Measurements from ENCODE around the gene GPD1.
A peak's percentile ranks its signal among the peaks of the same experiment; 100 is the strongest.

Gene GPD1
- total RNA-seq: 0.70 to 0.96 reads per million in 2 experiments

DNA sequence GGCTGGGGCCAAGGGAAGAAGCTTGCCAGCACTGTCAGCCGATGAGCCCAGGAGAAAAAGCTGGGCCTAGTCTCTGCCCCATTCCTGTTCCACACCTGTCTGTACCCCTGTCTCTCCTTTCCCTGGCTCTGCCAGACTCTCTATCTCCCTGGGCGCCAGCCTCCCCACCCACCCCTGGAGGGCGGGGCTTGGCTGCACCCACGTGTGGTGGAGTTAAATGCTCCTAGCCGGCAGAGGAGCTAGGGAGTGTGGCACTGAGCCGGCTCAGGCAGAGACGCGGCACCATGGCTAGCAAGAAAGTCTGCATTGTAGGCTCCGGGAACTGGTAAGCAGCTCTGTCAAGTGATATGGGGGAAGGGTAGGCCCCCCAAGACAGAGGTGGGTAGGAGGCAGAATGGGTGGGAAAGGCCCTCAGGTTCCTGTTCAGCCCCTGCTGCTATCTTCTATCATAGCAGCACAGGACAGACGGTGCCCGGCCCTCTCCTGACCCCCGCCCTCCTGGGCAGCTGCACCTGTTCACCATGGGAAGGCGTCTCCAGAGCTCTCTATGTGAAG, at the start of gene GPD1:
Gene GPD1 (plus strand): TSS at position 242 of the 555 bp plus-strand sequence. CDS start 43 bp downstream, at position 285.
- DNase-seq (ENCODE audit: low read depth): no peak

DNA sequence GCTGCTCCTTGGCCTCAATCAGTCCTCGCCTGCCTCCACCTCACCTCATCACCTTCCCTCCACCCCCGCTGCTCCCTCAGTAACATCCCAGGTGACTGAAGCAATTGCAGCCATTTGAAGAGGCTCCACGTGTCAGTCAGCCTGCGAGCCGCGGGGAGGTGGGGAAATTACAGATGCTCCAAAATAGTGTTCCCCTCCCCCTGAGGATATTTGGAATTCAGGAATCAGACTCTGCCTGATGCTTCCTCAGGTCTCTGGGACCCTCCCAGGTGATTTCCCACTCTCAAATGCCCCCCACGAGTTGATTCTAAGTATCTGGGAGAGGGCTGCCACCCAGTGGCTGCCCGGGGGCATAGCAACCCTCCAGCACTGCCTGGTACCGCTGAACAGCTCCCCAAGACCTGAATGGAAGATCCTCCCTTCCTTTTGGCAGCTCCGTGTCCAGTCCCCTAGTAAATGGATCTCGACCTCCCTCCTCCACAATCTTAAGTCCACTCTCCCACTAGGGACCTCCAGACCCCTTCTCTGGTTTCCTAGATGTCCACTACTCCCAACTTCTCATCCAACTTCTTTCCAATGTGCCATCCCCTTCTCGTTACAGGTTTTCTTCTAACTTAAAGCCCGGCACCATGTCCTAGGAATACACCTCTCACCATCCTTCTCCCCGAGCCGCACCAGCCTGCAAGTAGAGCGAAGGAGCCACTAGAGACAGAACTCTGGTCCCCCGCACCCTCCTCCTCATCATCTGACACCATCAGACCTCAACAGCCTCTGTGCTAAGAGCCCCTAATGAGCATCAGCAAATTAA, 47.8 kb upstream of the GPD1 start:
- peak; percentile 33 for DNase-seq (ENCODE audit: low read depth)

DNA sequence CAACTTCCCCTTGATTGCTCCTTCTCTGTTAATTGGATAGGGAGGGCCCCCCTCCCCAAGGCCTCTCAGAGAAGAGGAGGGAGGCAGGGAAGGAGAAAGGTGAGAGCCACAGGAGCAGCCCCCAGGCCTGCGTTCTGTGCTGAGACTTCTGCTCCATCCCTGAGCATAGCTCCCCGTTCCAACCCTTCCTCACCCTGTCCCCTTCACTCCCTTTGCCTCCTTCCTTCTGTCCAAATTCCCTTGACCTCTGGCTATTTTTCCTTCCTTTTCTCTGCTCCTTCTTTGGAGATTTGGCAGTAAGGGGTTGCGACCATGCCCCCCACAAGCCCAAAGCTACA, 47.2 kb upstream of the GPD1 start:
- DNase-seq (ENCODE audit: low read depth): no peak

DNA sequence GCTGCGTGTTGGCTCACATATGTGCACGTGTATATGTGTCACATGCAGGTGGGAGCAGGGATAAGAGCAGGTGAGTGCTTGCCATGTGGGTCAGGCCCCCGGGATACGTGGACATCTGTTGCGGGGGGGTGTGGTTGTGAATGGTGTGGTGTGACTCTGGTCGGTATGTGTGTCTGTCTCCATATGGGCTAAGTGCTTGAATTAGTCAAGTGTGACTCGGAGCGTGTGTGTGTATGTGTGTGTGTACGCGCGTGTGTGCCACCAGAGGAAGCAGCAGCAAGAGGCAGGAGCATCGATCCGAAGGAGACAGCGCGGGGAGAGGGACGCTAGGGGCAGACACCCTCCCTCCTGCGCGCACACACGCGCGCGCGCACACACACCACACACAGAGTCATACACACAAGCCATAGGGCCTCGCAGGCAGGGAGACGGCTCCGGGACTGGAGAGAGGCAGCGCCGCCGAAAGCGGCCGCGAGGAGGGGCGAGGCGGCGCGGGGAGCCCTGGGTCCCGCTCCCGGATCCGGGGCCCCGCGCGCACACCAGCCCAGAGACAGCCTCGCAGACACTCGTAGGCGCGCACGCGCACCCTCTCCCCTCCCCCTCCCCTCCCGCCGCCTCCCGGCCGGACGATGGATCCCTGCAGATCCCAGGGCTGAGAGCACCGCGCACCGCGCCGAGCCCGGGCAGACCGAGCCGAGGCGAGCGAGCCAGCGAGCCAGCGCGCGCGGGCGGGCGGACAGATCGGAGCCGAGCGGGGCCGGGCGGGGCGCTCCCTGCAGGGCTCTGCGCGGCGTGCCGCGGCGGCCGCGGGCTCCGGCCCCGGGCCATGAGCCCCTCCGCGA, 46.6 kb upstream of the GPD1 start, which contains the start of gene ASIC1:
Gene ASIC1 (plus strand): TSS at position 597 of the 842 bp plus-strand sequence. CDS start 1,171 bp downstream, outside the sequence.
- peak; percentile 13 for DNase-seq (ENCODE audit: low read depth)

DNA sequence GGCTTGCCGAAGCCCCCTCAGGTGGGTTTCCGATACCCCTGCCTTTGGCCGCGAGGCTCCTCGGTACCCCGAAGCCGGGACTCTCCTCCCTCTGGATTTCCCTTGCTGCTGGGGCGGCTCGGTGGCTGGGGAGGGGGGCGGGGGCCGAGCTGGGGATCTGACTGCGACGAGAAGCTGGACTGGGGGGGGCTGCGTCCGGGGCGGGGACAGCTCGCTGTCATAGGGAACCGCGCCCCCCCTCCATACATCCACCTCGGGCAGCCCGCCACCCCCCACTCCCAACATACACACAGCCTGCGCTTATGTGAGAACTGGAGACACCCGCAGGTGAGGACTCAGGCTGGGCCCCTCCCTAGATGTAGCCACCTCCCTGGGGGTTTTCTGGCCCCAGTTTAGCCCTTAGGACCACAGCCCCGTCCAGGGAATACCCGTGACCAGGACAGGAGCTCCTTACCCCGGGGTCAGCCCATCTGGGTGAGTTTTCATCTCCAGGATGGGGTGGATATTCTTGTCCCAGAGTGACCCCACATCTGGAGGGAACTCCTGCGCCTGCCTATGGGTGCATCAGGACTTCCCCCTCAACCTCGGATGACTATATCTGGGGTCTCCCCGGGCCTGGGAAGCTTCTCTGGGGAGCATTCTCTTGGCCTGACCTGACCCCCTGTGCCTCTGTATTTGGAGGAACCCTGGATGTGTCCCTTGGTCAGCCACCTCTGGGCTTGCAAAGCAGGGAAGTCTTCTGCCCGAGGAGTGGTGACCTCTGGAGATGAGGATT, 45.7 kb upstream of the GPD1 start:
- DNase-seq (ENCODE audit: low read depth): no peak

DNA sequence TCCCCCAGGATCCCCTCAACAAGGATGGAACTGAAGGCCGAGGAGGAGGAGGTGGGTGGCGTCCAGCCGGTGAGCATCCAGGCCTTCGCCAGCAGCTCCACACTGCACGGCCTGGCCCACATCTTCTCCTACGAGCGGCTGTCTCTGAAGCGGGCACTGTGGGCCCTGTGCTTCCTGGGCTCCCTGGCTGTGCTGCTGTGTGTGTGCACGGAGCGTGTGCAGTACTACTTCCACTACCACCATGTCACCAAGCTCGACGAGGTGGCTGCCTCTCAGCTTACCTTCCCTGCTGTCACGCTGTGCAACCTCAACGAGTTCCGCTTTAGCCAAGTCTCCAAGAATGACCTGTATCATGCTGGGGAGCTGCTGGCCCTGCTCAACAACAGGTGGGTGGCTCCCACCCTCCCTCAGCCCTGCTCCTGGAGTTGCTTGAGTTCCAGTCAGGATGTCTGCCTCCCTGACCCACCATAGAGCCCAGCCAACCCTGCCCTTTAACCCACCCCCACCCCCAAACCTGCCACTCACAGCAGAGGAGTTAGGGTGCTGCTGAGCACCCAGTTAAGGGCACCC, 45.0 kb upstream of the GPD1 start:
- no peak for DNase-seq (ENCODE audit: low read depth)

DNA sequence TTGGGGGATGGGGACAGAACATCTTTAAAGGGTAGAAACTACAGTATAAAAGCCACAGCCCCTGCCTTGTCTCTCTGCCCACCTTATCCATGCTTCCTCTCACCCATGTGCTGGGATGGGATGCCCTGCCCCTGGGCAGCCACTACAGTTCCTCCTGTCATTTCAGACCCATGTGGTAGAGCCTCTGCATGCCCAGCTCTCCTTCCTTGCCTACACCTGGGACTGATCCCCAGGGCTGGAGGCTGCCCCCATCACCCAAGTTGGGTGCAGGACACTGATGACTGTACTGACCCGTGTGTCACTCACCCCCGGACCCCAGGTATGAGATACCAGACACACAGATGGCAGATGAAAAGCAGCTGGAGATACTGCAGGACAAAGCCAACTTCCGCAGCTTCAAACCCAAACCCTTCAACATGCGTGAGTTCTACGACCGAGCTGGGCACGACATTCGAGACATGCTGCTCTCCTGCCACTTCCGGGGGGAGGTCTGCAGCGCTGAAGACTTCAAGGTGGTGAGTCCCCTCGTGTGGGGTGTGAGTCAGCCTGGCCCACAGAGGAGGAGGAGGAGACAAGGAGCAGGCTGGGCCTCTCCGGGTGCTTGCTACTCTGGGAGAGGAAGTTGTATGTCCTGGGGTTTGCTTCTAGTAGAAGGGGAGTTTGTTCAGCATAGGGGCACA, 44.2 kb upstream of the GPD1 start:
- no peak for DNase-seq (ENCODE audit: low read depth)

DNA sequence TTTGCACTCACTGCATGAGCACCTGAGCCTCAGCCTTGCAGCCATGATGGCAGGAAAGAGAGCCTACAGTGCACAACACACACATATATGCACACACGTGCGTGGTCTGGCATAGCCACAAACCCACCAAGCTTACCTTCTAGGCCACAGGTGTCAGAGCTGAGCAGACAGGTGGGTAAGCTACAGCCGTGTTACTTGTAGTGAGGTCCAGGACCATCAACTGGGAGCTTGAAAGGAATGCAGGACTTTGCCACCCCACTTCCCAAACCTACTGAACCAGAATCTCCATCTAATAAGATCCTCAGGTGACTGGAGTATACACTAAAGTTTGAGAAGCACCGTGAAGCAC, 43.7 kb upstream of the GPD1 start:
- no peak for DNase-seq (ENCODE audit: low read depth)

DNA sequence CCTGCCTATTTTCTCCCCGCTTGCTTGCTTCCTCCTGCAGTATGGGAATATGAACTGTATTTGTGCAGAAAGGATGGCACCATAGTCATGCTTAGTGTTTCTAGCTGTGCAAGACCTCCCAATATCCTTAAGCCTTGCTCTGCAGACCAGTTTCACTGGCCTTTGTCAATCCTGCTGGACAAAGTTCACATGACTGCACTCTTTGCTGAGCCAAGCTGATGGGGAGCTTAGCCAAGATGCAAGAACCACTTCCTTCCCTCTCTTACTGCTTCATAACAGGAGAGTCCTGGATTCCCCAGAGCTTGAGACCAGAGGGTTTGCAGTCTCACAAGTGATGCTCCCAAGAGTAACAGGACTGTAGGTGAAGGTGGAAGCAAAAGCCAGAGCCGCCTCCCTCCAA, 42.6 kb upstream of the GPD1 start:
- DNase-seq (ENCODE audit: low read depth): no peak

DNA sequence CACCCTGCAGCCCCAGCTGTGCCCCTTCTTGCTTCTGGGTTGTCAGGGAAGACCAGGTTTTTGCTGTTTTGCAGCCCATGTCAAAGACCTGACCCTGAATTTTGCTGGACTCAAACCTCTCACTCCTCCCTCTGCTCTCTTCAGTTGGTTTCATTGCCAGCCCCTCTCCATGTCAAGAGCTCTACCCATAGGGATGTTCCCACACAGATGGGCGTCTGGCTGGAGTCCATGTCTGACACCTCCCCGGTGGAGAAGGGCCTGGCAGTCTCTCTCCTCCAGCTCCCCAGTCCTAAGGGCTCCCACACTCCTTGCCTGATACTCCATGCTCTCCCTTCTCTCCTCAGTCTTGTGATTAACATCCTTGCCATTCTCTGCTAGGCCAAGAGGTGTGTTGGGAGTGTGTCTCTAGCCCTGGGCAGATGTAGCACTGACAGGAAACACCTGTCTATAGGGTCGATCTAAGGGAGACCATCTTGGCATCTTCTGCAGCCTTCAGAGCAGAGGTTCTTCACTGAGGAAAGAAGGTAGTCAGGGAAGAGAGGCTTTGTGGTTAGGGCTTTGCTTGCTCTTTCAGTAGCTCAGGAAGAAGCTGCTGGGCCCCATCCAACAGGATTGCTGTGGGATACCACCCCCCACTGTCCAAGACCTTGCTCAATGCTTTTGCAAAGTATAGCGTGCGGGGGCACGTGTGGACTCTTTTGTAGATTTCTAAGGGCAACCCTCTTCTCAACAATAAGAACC, 41.7 kb upstream of the GPD1 start:
- DNase-seq (ENCODE audit: low read depth): no peak

DNA sequence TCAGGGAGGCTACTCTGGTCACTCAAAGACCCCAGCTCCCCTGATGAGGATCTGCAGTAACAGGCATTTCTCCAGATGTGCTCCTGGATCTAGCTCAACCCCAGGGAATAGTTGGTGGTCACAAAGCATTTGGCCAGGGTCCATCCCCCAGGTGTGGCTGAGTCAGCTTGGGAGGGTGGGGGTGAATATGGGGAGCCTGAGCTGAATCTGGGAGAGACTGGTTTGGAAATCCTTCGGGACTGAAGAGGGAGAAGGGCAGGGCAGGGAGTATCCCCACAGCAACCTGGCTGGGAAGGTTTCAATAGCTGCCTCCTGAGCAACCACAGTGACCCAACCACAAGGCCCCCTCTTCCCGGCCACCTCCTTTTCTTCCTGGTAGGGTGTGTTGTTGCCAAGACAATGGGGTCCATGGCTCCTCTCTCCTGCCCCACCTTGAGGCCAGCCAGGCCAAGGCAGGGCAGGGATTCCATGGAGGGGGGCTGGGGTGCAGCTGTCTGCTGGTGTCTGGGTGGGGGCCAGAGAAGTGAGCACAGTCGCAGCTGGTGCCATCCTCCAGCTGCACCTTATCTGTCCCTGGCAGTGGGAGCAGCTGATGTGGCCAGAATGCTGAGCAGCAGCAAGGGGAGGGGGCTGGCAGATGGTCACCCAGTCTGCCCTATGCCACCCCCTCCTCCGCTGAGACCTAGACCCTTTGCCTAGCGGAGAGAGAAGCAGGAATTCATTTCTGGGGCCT, 40.9 kb upstream of the GPD1 start:
- no peak for DNase-seq (ENCODE audit: low read depth)

DNA sequence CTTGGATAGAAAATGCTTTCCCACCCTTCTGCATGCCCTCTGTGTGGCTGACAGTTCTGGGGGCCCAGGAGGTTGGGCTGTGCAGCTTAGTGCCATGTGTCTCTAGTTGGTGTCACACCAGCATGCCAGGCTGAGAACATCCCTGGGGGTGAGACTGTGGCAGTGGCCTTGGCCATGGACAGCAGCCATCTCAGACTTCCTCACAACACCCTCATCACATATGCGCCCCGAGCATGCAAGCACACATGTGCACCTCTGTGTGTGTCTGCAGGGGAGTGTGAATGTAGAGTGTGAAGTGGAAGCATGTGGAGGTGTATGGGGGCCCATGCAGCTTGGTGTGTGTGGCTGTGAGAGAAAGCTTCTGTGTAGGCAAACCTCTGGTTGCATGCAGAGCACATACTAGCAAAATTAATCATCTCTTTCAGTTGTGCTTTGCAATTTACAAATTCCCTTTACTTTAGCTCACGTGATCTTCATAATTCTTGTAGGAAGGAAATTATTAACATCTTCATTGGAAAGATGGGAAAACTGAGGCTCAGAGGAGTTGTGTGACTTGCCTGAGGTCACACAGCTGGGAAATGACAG, 38.0 kb upstream of the GPD1 start:
- no peak for DNase-seq (ENCODE audit: low read depth)

DNA sequence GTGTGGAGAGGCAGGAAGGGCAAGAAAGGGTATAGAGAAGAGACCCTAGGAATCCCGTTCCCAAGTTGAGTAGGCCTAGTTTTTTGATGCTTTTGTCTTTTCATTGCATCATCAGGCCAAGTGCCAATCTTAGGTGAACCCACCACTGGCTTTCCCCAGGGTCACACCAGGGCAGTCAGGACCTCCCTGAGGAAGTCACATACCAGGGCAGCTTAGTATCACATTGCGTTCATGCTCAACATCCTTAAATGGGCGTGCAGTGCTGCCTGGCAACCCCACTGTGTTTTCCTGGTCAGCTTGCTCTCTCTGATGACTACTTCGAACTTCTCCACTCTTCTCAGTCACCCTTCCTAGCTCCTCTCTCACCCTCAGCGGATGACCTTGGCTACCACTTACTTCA, 37.4 kb upstream of the GPD1 start:
- DNase-seq (ENCODE audit: low read depth): no peak

DNA sequence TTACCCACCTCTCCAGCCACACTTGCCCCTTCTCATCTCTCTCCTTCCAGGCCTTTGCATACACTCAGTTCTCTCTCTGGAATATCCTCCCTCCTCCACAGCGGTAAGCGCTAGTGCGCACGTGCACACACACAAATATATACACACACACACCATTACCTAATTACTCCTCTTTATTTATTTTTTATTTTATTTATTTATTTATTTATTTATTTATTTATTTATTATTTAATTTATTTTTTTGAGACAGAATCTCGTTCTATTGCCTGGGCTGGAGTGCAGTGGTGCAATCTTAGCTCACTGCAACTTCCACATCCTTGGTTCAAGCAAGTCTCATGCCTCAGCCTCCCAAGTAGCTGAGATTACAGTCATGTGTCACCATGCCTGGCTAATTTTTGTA, 34.7 kb upstream of the GPD1 start:
- no peak for DNase-seq (ENCODE audit: low read depth)

DNA sequence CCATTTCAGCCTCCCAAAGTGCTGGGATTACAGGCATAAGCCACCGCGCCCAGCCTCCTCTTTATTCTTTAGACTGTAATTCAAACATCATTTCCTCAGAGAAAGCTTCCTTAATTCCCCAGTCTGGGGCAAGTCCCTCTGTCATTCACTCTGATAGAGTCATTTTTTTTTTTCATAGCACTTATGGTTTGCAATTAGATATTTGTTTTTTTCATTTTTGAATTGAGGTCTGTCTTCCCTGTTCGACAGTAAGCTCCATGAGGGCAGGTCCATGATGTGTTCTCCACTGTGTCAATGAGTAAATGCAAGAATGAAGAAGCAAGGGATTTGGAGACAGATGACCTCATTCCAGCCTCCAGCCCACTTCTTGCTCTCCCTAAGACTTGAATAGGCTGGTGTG, 34.3 kb upstream of the GPD1 start:
- DNase-seq (ENCODE audit: low read depth): no peak

DNA sequence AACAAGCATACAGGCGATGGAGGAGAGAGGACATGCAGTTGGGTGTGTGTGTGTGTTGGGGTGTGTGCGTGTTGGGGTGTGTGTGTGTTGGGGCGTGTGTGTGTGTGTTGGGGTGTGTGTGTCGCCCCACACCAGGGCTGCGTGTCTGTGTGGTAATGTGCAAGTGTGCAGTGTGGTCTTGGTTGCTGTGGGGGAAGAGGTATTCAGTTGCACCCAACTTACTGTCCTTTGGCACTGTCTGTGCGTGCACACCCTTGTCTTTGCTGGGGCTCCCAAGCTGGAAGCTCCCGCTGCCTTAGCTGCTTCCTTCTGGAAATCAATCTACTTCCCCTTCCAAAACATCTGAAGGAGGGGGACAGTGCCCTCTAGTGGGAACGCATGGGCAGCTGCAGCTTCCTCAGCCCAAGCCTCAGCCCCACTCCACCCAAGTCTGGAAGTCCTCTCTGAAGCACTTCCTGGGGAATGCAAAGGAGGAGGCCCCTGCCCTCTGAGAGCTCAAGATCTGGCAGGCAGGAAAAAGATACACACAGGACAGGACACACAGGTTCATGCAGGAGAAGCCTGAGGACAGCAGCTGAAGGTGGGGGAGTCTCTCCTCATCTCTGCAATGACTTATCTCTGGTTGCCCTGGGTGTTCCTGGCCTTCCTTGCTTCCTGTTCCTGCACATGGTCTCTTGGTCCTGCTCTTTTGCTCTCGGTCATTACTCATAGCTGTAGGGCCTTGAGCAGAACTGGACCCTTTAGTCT, 33.3 kb upstream of the GPD1 start:
- DNase-seq (ENCODE audit: low read depth): peak; percentile 45

DNA sequence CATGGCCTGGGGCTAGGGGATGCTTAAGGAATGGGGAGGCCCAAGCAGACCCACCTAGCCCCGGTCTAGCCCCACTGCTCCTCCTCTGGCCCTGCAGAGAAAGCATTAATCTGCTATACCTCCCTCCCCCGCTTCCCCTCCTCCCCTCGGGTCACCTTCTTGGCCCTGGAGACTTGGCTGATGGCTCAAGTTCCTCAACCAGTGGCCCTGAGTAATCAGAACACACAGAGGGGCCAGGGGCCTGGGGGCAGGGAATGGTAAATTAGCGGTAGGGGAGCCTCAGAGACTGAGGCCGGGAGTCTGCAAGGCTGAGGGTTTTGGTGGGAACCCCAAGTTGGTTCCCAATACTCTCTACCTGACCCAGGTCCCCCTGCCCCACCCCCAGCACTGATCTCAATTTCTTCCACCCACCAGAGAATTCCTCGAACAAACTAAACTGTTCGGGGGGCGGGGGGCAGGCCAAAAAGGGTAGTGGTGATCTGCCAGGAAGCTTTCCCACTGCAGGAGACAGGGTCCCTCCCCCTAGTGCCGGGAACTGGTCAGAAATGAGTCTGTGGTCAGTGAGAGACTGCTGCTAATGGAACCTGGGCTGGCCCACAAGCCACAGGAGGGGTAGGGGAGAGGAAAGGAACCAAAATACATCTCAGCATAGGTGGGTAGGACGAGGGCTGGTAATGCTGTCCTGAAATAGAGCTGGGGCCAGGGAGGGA, 31.5 kb upstream of the GPD1 start:
- DNase-seq (ENCODE audit: low read depth): no peak

DNA sequence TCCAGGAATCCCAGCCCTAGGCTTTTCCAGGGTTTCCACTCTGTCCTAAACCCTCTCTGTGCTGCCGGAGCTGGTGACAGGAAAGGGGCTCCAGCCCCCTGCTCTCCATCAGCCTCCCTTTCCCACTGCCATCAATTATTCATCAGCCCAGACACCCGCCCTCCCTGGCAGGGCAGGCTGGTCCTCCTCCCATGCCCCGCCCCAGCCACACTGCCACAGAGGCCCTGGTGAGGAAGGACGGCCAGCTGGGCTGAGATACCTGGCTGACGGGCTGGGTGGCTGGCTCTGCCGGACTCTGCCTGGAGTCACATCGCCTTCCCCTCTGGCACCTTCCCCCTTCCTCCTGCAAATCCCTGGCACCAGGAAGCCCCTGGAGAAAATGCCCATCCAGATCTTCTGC, 30.6 kb upstream of the GPD1 start:
- no peak for DNase-seq (ENCODE audit: low read depth)
